NOMO-1 (cell line): ENCODE results near the gene PARP14.
"Not testable (repeated sequence)": the region's sequence is repeated elsewhere in the genome, so short reads cannot be mapped to it uniquely, and the experiment has no call there.

Experiments used
- DNase-seq, 2 experiments: peaks; one replicate each; lab custom pipeline; 2025; ENCODE audit not compliant: unreplicated experiment in 2 of 2; lab: John Stamatoyannopoulos, UW

Gene PARP14

DNA sequence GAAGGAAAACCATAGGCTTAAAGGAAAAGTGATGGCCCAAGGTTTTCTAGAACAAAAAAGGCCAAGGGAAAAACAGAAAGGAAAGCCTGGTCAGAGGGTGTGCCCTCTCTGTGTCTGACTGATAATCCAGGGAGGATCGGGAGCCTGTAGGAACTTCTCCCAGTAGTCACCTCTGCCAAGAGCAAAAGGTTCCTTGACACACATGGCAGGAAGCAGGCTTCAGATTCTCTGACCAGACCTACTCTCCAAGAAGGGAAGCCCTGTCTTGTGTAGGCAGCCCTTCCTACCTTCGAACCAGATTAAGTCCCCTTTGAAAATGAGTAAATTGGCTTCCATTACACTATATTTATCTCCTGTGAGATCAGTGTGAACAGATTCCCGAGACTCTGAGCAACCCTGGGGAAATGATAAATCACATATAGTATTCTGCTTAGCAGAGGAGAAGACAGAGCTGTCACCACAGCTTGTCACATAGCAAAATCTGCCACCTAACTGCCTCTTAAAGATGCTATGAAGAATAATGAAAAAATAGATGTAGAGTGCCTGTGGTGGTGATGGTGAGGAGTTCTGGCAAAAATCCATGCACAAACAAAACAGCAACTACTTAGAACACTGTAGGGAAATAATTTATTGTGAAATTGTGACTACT lies 38.8 kb downstream of the PARP14 start:
- DNase-seq, result no peak

GRCh38 chr3:122725106-122725505 lies 44.5 kb downstream of the PARP14 start:
- no peak for DNase-seq

DNA sequence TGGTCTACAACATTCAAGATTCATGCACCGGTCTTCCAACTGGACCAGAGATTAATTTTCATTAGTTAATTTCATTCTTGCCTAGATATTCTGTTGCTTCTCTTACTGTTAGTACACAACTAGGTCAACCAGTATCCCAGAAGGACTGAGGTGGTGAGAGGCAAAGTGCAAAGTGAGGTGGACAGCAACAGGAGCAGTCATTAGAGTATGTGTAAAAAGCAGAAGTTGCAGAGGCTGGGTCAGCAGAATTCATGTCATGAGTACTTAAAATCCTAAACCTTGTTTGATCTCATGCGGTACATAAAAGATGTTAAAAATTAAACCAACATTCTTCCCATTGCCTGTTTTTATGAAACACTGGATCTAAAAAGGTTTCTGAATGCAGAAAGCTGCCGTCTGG lies 46.7 kb downstream of the PARP14 start:
- no peak for DNase-seq

DNA sequence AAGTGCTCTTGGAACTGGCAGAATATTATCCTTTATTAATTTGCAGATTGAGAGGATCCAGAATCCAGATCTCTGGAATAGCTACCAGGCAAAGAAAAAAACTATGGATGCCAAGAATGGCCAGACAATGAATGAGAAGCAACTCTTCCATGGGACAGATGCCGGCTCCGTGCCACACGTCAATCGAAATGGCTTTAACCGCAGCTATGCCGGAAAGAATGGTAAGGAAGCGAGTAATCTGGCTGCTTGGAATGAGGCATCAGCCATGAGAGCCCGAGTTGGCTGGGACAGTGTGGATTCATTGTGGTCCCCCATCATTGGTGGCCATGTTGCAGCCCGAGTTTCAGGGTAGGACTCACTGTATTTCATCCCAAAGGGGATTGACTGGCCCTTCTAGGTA lies 47.1 kb downstream of the PARP14 start:
- no peak for DNase-seq

GRCh38 chr3:122728186-122728585 lies 47.5 kb downstream of the PARP14 start:
- no peak for DNase-seq

GRCh38 chr3:122728756-122729514 lies 48.3 kb downstream of the PARP14 start:
- DNase-seq, result no peak

- DNase-seq, result no peak
Measured at GRCh38 chr3:122730240-122730639, 49.6 kb downstream of the PARP14 start.

- not testable (repeated sequence) for DNase-seq
Measured at GRCh38 chr3:122732682-122733525, 52.3 kb downstream of the PARP14 start.

- no peak for DNase-seq
Measured at GRCh38 chr3:122739172-122739571, 58.5 kb downstream of the PARP14 start.

GRCh38 chr3:122742234-122742633 lies 61.6 kb downstream of the PARP14 start:
- no peak for DNase-seq

GRCh38 chr3:122743581-122744120 lies 63.0 kb downstream of the PARP14 start:
- DNase-seq, result no peak

- no peak for DNase-seq
Measured at GRCh38 chr3:122745369-122746021, 64.9 kb downstream of the PARP14 start.

DNA sequence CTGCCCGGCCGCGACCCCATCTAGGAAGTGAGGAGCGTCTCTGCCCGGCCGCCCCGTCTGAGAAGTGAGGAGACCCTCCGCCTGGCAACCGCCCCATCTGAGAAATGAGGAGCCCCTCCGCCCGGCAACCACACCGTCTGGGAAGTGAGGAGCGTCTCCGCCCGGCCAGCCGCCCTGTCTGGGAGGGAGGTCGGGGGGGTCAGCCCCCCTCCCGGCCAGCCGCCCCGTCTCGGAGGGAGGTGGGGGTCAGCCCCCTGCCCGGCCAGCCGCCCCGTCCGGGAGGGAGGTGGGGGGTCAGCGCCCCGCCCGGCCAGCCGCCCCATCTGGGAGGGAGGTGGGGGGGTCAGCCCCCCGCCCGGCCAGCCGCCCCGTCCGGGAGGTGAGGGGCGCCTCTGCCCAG lies 66.7 kb downstream of the PARP14 start:
- DNase-seq, result not testable (repeated sequence)

DNA sequence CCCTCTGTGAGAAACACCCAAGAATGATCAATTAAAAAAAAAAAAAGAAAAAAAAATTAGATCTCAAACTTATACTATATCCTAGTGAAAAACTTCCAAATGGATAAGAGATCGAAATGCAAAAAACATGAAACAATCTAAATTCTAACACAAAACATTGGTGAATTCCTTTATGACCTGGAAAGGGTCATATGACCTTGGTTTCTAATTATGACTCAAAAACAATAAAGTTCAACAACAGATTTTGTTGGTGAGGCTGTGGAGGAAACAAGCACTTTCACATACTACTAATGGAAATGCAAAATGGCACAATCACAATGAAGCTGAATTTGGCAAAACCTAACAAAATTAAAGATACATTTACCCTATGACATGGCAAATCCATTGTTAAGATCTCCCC lies 67.7 kb downstream of the PARP14 start:
- DNase-seq, result no peak

DNA sequence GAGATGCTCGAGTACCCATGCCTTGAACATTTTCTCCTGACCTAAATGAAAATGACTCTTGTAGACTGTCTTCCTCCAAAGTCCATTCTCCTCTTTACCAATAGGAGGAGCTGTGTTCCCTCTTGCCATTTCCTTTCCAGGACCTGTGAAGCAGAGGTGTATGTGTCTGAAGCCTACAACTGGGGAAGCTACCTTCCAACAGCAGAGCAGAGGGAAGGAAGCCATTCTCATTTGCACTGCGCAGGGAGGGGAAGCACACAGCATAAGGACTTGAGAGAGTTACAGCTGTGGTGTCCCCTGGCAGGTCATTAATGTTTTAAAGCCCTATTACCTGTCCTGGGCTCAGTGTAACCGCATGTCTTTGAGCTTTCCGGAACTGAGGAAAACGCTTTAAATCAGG lies 74.3 kb downstream of the PARP14 start:
- DNase-seq, result no peak

- DNase-seq, result no peak
Measured at GRCh38 chr3:122755491-122755890, 74.9 kb downstream of the PARP14 start.

DNA sequence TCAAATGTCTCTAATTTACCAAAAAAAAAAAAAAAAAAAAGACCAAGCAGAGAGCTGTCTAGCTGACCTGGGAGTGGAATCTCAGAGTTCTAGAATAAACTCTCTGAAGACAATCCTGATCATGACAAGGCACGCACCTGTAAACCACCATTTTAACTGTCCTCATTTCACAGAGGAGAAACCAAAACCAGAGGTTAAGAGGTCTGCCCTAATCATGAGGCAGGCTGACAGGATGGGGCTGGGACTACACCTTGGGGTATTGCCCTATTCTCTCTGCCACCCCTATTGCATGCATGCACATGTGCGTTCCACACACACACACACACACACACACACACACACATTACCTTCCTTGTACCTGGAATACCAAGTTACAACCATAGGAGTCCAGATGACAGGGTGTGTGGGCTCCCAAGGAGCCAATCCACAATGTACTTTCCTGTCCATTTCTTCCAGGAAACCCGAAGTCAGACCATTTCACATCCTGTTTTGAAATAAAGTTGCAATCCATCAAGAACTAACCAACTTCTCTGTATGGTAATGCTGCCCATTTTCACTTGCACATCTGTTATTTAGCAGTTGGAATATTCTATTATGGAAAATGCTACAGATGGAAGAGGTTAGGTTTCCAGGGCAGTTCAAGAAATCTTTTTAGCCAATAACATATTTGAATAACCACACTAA lies 78.4 kb downstream of the PARP14 start:
- no peak for DNase-seq

DNA sequence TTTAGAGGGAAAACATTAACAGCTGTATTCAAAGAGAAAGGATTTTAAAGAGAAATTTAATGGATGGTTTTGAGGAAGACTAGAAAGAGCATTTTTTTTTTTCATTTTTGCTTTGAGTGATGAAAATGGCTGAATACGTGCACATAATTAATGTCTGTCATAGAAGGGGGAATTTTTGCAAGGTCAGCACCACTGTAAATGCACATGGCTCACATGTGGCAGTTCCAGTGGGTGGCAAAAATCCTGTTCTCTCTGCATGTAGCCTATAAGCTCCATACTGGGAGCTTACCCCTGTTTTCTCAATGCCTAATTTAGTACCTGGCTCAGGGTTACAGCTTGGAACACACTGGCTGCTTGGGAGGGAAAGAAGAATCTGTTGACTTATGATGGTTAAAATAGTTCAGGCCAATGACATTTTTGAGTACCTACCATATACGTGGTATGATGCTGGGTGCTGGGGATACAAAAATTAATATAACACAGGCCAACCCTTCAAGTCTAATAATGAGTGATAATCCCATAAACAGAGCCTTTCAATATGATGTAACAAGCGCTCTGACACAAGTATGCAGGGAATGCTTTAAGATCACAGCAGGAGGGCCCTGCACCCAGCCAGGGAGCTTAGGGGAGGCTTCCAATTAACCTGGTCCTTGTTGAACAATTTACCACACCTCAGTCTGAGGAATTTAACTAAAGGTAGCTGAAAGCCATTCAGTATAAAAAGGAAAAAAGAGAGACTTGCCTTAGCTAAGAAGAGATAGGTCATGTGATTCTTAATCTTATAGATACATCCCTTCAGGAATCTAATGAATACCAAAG lies 80.0 kb downstream of the PARP14 start:
- no peak for DNase-seq

GRCh38 chr3:122766430-122766829 lies 85.8 kb downstream of the PARP14 start:
- no peak for DNase-seq
